ENCODE data around the gene P2RX4.
"Not testable (repeated sequence)": the region's sequence is repeated elsewhere in the genome, so short reads cannot be mapped to it uniquely, and the experiment has no call there.

- TF ChIP-seq, protein P1, sequence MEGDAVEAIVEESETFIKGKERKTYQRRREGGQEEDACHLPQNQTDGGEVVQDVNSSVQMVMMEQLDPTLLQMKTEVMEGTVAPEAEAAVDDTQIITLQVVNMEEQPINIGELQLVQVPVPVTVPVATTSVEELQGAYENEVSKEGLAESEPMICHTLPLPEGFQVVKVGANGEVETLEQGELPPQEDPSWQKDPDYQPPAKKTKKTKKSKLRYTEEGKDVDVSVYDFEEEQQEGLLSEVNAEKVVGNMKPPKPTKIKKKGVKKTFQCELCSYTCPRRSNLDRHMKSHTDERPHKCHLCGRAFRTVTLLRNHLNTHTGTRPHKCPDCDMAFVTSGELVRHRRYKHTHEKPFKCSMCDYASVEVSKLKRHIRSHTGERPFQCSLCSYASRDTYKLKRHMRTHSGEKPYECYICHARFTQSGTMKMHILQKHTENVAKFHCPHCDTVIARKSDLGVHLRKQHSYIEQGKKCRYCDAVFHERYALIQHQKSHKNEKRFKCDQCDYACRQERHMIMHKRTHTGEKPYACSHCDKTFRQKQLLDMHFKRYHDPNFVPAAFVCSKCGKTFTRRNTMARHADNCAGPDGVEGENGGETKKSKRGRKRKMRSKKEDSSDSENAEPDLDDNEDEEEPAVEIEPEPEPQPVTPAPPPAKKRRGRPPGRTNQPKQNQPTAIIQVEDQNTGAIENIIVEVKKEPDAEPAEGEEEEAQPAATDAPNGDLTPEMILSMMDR (IDR thresholded peaks at IDR 0.05), result not testable (repeated sequence)
- TF ChIP-seq ZFX (IDR thresholded peaks at IDR 0.05; ENCODE audit: borderline replicate concordance), result not testable (repeated sequence)
These were observed 47.9 kb downstream of the P2RX4 start for GRCh38 chr12:121257704-121258449.

Measured in 22Rv1 (cell line).